PC-9 (cell line): ENCODE data around the gene SLC51B. TPM values are rescaled to one million over a fixed set of nuclear protein-coding genes. Genes with fewer than 3 reads are reported as not detected.

Experiments used
- BruUV-seq: library from RNA; stranded (reverse); fragments of 400-500 nt; replicated peaks from 2 replicates; lab custom pipeline; 2021; lab: Mats Ljungman, UMichigan
- CTCF ChIA-PET: fragments of 300-600 bp; sonication (Branson Sonifier 250); formaldehyde crosslinking; loops from one replicate; lab custom pipeline; 2022; ENCODE audit warnings: antibody characterized with exemption; lab: Charles Lee
- POLR2A ChIA-PET: fragments of 300-600 bp; sonication (Branson Sonifier 250); formaldehyde crosslinking; loops from one replicate; lab custom pipeline; 2022; ENCODE audit warnings: antibody characterized with exemption; ENCODE audit not compliant: unreplicated experiment; lab: Charles Lee
- DNase-seq, 2 experiments: peaks; one replicate each; pipeline versions ENCODE4 v3.0.0 to v3.0.0-alpha.2; 2015 to 2022; ENCODE audit warnings: mixed read lengths in 1 of 2
- H2AFZ ChIP-seq: fragments of 200-600 bp; sonication (generic); 2 replicates; pipeline ENCODE4 v1.8.1; 2017; ENCODE audit warnings: antibody characterized with exemption
- H3F3A ChIP-seq: fragments of 200-600 bp; sonication (generic); 2 replicates; pipeline ENCODE4 v1.8.1; 2017; ENCODE audit warnings: antibody characterized with exemption, mild to moderate bottlenecking, low read depth; ENCODE audit not compliant: insufficient read depth
- H3K27ac ChIP-seq: fragments of 200-600 bp; sonication (generic); 2 replicates; pipeline ENCODE4 v1.6.1; 2016; ENCODE audit warnings: mixed run types
- H3K27me3 ChIP-seq: fragments of 200-600 bp; sonication (generic); 2 replicates; pipeline ENCODE4 v1.6.1; 2016; ENCODE audit warnings: low read depth, mixed run types; ENCODE audit not compliant: insufficient read depth
- H3K36me3 ChIP-seq: fragments of 200-600 bp; sonication (generic); 2 replicates; pipeline ENCODE4 v1.6.1; 2016; ENCODE audit warnings: low read depth, mixed run types
- H3K4me1 ChIP-seq: fragments of 200-600 bp; sonication (generic); replicated peaks from 2 replicates; pipeline ENCODE4 v1.6.1; 2016; ENCODE audit warnings: mixed run types; ENCODE audit not compliant: insufficient read depth
- H3K4me2 ChIP-seq: fragments of 200-600 bp; sonication (generic); 2 replicates; pipeline ENCODE4 v1.6.1; 2017; ENCODE audit warnings: mixed run types
- H3K4me3 ChIP-seq: fragments of 200-600 bp; sonication (generic); 2 replicates; pipeline ENCODE4 v1.6.1; 2016; ENCODE audit warnings: mixed run types
- H3K79me2 ChIP-seq: fragments of 200-600 bp; sonication (generic); 2 replicates; pipeline ENCODE4 v1.6.1; 2017; ENCODE audit warnings: low read depth, mixed run types
- H3K9me2 ChIP-seq: fragments of 200-600 bp; sonication (generic); 2 replicates; pipeline ENCODE4 v1.8.1; 2017; ENCODE audit warnings: mild to moderate bottlenecking; ENCODE audit not compliant: insufficient read depth
- H3K9me3 ChIP-seq: fragments of 200-600 bp; sonication (generic); 2 replicates; pipeline ENCODE4 v1.8.1; 2016; ENCODE audit warnings: low read depth; ENCODE audit not compliant: insufficient read depth
- H4K20me1 ChIP-seq: fragments of 200-600 bp; sonication (generic); 2 replicates; pipeline ENCODE4 v1.8.1; 2017; ENCODE audit not compliant: insufficient read depth
- CTCF ChIP-seq: fragments of 200-600 bp; sonication (generic); conservative IDR thresholded peaks from 2 replicates; pipeline ENCODE4 v1.6.1; 2017; ENCODE audit warnings: mixed run types, antibody characterized with exemption, mild to moderate bottlenecking, moderate library complexity
- EZH2 ChIP-seq: fragments of 200-600 bp; sonication (generic); IDR thresholded peaks from 2 replicates; pipeline ENCODE4 v1.8.0; 2017; ENCODE audit warnings: antibody characterized with exemption, low read depth
- intact Hi-C: fragments of 100-400 bp; cut with micrococcal nuclease; formaldehyde crosslinking; loops from one replicate; pipeline ENCODE4 v1.10.0; 2022; ENCODE audit not compliant: unreplicated experiment
- total RNA-seq: library from RNA; stranded (reverse); gene quantifications from 2 replicates; pipeline ENCODE4 v1.2.3, GENCODE V29; 2021

SLC51B gene
- total RNA-seq, 1 experiment from 2014 or later: not detected

GRCh38 chr15:65085990-65086679 lies 40.9 kb downstream of the SLC51B start:
- ChIA-PET CTCF (interaction anchor here (1.1 kb wide), 1 partner anchor 15 kb away, joined by 3 read pairs; no protein-coding TSS in a partner anchor), POLR2A (no interaction called here)
- no peak overlapping the region for H2AFZ ChIP-seq
- no TSS peak for BruUV-seq
- no peaks in the 10 kb centered on the region for H3K36me3 ChIP-seq
- no peaks in the 10 kb centered on the region for H3K79me2 ChIP-seq
- no peaks in the 10 kb centered on the region for H4K20me1 ChIP-seq
- H3F3A ChIP-seq: no peaks in the 10 kb centered on the region
- TF ChIP-seq EZH2 (no peak), CTCF (peak; percentile 72)
- H3K27me3 ChIP-seq: peaks cover 3% of the 10 kb centered on the region; the same call in 1 of the 2 replicates
- no peak overlapping the region for H3K27ac ChIP-seq
- no peak overlapping the region for H3K4me3 ChIP-seq
- H3K4me1 ChIP-seq: no peaks in the 10 kb centered on the region
- no peaks in the 10 kb centered on the region for H3K9me3 ChIP-seq
- peak in 1 of 2 experiments; percentile 46 for DNase-seq
- intact Hi-C loops: loop anchor here (1.0 kb wide), 2 partner anchors 32 to 53 kb away; no protein-coding TSS in a partner anchor
- H3K4me2 ChIP-seq: no peak overlapping the region
- no peaks in the 10 kb centered on the region for H3K9me2 ChIP-seq

- CTCF ChIA-PET: interaction anchor here (0.8 to 1.1 kb wide), 2 partner anchors 14 to 53 kb away, joined by 3 read pairs; no protein-coding TSS in a partner anchor
- H3K9me3 ChIP-seq: no peaks in the 10 kb centered on the region
- no peaks in the 10 kb centered on the region for H3K36me3 ChIP-seq
- no peak overlapping the region for H3K27ac ChIP-seq
- H3K79me2 ChIP-seq: no peaks in the 10 kb centered on the region
- POLR2A ChIA-PET: no interaction called here
- TF ChIP-seq CTCF: 0 out of 2 replicates have a peak, but pooled peaks have one; percentile 44
- TF ChIP-seq EZH2: no peak
- H2AFZ ChIP-seq: no peak overlapping the region
- DNase-seq: no peak
- H3K4me3 ChIP-seq: no peak overlapping the region
- H3F3A ChIP-seq: no peaks in the 10 kb centered on the region
- H3K9me2 ChIP-seq: no peaks in the 10 kb centered on the region
- H3K4me2 ChIP-seq: no peak overlapping the region
- BruUV-seq: no TSS peak
- no peaks in the 10 kb centered on the region for H3K4me1 ChIP-seq
- no peaks in the 10 kb centered on the region for H4K20me1 ChIP-seq
- H3K27me3 ChIP-seq: peaks cover 3% of the 10 kb centered on the region; the same call in 1 of the 2 replicates
- intact Hi-C loops: loop anchor here (1.0 kb wide), 2 partner anchors 32 to 53 kb away; no protein-coding TSS in a partner anchor
These were observed 41.5 kb downstream of the SLC51B start for GRCh38 chr15:65086680-65087111.

- no peaks in the 10 kb centered on the region for H3K4me1 ChIP-seq
- no peaks in the 10 kb centered on the region for H3K79me2 ChIP-seq
- TF ChIP-seq EZH2 (no peak), CTCF (no peak)
- intact Hi-C loops: no loop called here
- no TSS peak for BruUV-seq
- no peak overlapping the region for H2AFZ ChIP-seq
- CTCF ChIA-PET: interaction anchor here (0.8 kb wide), 1 partner anchor 54 kb away, joined by 3 read pairs; no protein-coding TSS in a partner anchor
- H3F3A ChIP-seq: no peaks in the 10 kb centered on the region
- H3K27me3 ChIP-seq: peaks cover 3% of the 10 kb centered on the region; the same call in 1 of the 2 replicates
- no peak overlapping the region for H3K27ac ChIP-seq
- no peaks in the 10 kb centered on the region for H3K36me3 ChIP-seq
- H3K9me2 ChIP-seq: no peaks in the 10 kb centered on the region
- POLR2A ChIA-PET: interaction anchor here (0.5 to 0.6 kb wide), 3 partner anchors 16 to 106 kb away, joined by 4 to 7 read pairs (median 7); no protein-coding TSS in a partner anchor
- no peaks in the 10 kb centered on the region for H4K20me1 ChIP-seq
- no peaks in the 10 kb centered on the region for H3K9me3 ChIP-seq
- DNase-seq: no peak
- H3K4me2 ChIP-seq: no peak overlapping the region
- no peak overlapping the region for H3K4me3 ChIP-seq
These were observed 42.2 kb downstream of the SLC51B start for GRCh38 chr15:65087411-65087810.
